H1 (cell line): ENCODE data around the gene SLCO2A1. TPM values are rescaled to one million over a fixed set of nuclear protein-coding genes. Genes with fewer than 3 reads are reported as not detected.

ENCODE experiments used
- NRF1 ChIP-seq: IDR thresholded peaks from 2 replicates; pipeline ENCODE4 v1.6.1; 2011; ENCODE audit warnings: mild to moderate bottlenecking, low read depth, low read length, improper control_type of control experiment
- polyA plus RNA-seq, 7 experiments: library from polyadenylated mRNA; depleted of rRNA in 3 of 7; stranded (reverse) in 5 of 7; unstranded in 2 of 7; fragments of >200 nt in 5 of 7; fragments of 200-250 nt in 2 of 7; gene quantifications; 1 replicate in 5 of 7; 2 replicates in 1 of 7; 4 replicates in 1 of 7; pipeline versions ENCODE4 v1.2.1 to v1.2.3, GENCODE V29; 2011 to 2013; ENCODE audit warnings: missing spikeins in 2 of 7, mixed read lengths in 2 of 7
- total RNA-seq: library from RNA; stranded (reverse); fragmentation: NEBNext Ultra II Directional; extraction: Animal tissue kit (Norgen Biotek cat#: 25700); gene quantifications from 2 replicates; pipeline ENCODE4 v1.2.1, GENCODE V29; 2021

The SLCO2A1 gene
- total and polyA plus RNA-seq, 2 of the 8 experiments (the other 6 are each of a cell fraction or from before 2014, with no cell fraction given): 1.1 to 2.3 TPM

DNA sequence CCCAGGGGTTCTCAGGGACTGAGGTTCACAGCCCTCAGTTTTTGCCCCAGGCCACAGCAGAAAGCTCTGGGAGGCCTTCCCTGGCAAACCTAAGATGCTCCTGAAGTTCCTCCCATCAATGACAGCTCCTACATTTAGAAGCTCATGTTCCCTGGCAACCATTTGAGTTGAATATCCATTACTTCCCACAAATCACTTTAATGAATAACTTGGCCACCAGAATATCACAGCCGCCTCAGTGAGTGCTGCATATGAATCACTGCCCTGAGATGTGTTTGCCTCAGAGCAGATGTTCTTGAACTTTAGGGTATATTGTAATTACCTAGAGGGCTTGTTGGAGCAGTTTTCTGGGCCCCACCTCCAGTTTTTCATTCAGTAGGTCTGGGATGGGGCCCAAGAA is 27.4 kb downstream of the SLCO2A1 start (continued):
- no peak for TF ChIP-seq NRF1
